Islet of Langerhans (tissue), 1 donor: Measurements from ENCODE around the gene TMEM202.
"Not testable (repeated sequence)": the region's sequence is repeated elsewhere in the genome, so short reads cannot be mapped to it uniquely, and the experiment has no call there.

Experiments
- FAIRE-seq: peaks from one replicate; lab custom pipeline; 2011; peaks lifted over from hg19 to GRCh38; lab: Jason Lieb, UNC

The TMEM202 gene

GRCh38 chr15:72397796-72398588 lies at the start of gene TMEM202:
Gene TMEM202 (plus strand): TSS chr15:72398305. CDS start chr15:72398327, 22 bp downstream.
- no peak for FAIRE-seq

GRCh38 chr15:72353266-72353665 lies 44.8 kb upstream of the TMEM202 start:
- FAIRE-seq, result no peak

GRCh38 chr15:72354496-72354895 lies 43.6 kb upstream of the TMEM202 start:
- FAIRE-seq, result no peak

GRCh38 chr15:72358121-72358520 lies 40.0 kb upstream of the TMEM202 start:
- FAIRE-seq, result no peak

GRCh38 chr15:72358650-72359171 lies 39.4 kb upstream of the TMEM202 start:
- FAIRE-seq, result no peak

GRCh38 chr15:72361176-72361575 lies 36.9 kb upstream of the TMEM202 start:
- FAIRE-seq, result no peak

GRCh38 chr15:72365844-72366243 lies 32.3 kb upstream of the TMEM202 start:
- FAIRE-seq, result no peak

GRCh38 chr15:72368325-72368724 lies 29.8 kb upstream of the TMEM202 start:
- FAIRE-seq, result no peak

GRCh38 chr15:72368899-72369298 lies 29.2 kb upstream of the TMEM202 start:
- FAIRE-seq, result no peak

GRCh38 chr15:72369964-72370363 lies 28.1 kb upstream of the TMEM202 start:
- FAIRE-seq, result no peak

GRCh38 chr15:72372361-72372760 lies 25.7 kb upstream of the TMEM202 start:
- FAIRE-seq, result no peak

- FAIRE-seq, result no peak
Measured at GRCh38 chr15:72375501-72375845, 22.6 kb upstream of the TMEM202 start.

- FAIRE-seq, result no peak
Measured at GRCh38 chr15:72375846-72376581, 22.1 kb upstream of the TMEM202 start, which contains the start of gene HEXA. Gene HEXA (minus strand): TSS chr15:72376014. CDS start chr15:72375972, 42 bp downstream.

- FAIRE-seq, result no peak
Measured at GRCh38 chr15:72377331-72377730, 20.8 kb upstream of the TMEM202 start.

- FAIRE-seq, result not testable (repeated sequence)
Measured at GRCh38 chr15:72379106-72379505, 19.0 kb upstream of the TMEM202 start.

- no peak for FAIRE-seq
Measured at GRCh38 chr15:72379856-72380430, 18.2 kb upstream of the TMEM202 start.

- no peak for FAIRE-seq
Measured at GRCh38 chr15:72380743-72381142, 17.4 kb upstream of the TMEM202 start.

- FAIRE-seq, result no peak
Measured at GRCh38 chr15:72382146-72382545, 16.0 kb upstream of the TMEM202 start.

- no peak for FAIRE-seq
Measured at GRCh38 chr15:72387741-72388140, 10.4 kb upstream of the TMEM202 start.

GRCh38 chr15:72389231-72389630 lies 8.9 kb upstream of the TMEM202 start:
- FAIRE-seq, result no peak

- FAIRE-seq, result not testable (repeated sequence)
Measured at GRCh38 chr15:72396331-72396730, 1.8 kb upstream of the TMEM202 start.

- FAIRE-seq, result no peak
Measured at GRCh38 chr15:72398648-72399047, 543 bp downstream of the TMEM202 start.

GRCh38 chr15:72402726-72403125 lies 4.6 kb downstream of the TMEM202 start:
- no peak for FAIRE-seq
